ENCODE results near the gene CFAP161. TPM values are rescaled to one million over a fixed set of nuclear protein-coding genes. Genes with fewer than 3 reads are reported as not detected.

The CFAP161 gene
- total RNA-seq, 1 experiment from 2014 or later, result 2.7 TPM

DNA sequence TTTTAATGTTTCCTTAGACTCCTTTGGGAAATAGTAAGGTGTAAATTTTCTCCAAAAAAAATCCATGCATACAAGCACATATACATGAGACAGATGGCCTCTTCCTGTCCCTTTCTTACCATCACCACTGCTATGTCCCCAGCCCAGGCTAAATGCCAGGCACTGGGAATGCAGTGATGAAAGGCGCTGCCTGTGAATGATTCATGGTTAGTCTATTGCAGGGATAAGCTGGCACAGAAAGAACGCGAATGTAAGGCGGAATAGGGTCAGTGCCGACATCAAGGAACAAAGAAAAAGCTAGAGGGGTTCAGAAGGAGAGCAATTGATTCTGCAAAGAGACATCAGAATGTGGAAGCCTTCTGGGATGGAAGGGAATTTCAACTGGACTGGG, 36.2 kb upstream of the CFAP161 start:
- ChIA-PET POLR2A (no interaction called here), CTCF (no interaction called here)
- H3K27ac ChIP-seq (ENCODE audit: low read length), result no peak overlapping the region
- TF ChIP-seq TCF7L2 (IDR thresholded peaks at IDR 0.05; ENCODE audit: low read depth, low read length), result no peak
- TF ChIP-seq, protein P1, sequence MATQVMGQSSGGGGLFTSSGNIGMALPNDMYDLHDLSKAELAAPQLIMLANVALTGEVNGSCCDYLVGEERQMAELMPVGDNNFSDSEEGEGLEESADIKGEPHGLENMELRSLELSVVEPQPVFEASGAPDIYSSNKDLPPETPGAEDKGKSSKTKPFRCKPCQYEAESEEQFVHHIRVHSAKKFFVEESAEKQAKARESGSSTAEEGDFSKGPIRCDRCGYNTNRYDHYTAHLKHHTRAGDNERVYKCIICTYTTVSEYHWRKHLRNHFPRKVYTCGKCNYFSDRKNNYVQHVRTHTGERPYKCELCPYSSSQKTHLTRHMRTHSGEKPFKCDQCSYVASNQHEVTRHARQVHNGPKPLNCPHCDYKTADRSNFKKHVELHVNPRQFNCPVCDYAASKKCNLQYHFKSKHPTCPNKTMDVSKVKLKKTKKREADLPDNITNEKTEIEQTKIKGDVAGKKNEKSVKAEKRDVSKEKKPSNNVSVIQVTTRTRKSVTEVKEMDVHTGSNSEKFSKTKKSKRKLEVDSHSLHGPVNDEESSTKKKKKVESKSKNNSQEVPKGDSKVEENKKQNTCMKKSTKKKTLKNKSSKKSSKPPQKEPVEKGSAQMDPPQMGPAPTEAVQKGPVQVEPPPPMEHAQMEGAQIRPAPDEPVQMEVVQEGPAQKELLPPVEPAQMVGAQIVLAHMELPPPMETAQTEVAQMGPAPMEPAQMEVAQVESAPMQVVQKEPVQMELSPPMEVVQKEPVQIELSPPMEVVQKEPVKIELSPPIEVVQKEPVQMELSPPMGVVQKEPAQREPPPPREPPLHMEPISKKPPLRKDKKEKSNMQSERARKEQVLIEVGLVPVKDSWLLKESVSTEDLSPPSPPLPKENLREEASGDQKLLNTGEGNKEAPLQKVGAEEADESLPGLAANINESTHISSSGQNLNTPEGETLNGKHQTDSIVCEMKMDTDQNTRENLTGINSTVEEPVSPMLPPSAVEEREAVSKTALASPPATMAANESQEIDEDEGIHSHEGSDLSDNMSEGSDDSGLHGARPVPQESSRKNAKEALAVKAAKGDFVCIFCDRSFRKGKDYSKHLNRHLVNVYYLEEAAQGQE (IDR thresholded peaks at IDR 0.05; ENCODE audit: insufficient read depth in 1 of 2, low read depth in 2 of 2, low read length in 1 of 2), result no peak
- TF ChIP-seq SIN3A (IDR thresholded peaks at IDR 0.05; ENCODE audit: borderline replicate concordance, insufficient read depth, low read depth, low read length), result no peak
- TF ChIP-seq, protein P2, sequence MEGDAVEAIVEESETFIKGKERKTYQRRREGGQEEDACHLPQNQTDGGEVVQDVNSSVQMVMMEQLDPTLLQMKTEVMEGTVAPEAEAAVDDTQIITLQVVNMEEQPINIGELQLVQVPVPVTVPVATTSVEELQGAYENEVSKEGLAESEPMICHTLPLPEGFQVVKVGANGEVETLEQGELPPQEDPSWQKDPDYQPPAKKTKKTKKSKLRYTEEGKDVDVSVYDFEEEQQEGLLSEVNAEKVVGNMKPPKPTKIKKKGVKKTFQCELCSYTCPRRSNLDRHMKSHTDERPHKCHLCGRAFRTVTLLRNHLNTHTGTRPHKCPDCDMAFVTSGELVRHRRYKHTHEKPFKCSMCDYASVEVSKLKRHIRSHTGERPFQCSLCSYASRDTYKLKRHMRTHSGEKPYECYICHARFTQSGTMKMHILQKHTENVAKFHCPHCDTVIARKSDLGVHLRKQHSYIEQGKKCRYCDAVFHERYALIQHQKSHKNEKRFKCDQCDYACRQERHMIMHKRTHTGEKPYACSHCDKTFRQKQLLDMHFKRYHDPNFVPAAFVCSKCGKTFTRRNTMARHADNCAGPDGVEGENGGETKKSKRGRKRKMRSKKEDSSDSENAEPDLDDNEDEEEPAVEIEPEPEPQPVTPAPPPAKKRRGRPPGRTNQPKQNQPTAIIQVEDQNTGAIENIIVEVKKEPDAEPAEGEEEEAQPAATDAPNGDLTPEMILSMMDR (IDR thresholded peaks at IDR 0.05), result no peak
- no peak for TF ChIP-seq POLR2AphosphoS5 (IDR thresholded peaks at IDR 0.05; ENCODE audit: low read depth, low read length)
- H3K4me3 ChIP-seq (ENCODE audit: low read depth in 2 of 2, low read length in 2 of 2), result no peak overlapping the region
- intact Hi-C loops (cut with micrococcal nuclease; ENCODE audit: unreplicated experiment) (no loop called here), in situ Hi-C loops (cut with HindIII; ENCODE audit: low pct_unique_long_range_greater_than_20kb, low sequenced_read_pairs) (no loop called here)
- DNase-seq (ENCODE audit: low read depth, low spot score) (no peak), ATAC-seq (peak; percentile 68; the same call in 1 of the 2 replicates)
- BruUV-seq (replicated peaks), result no TSS peak
- no peaks in the 10 kb centered on the region for H3K36me3 ChIP-seq (ENCODE audit: control insufficient read depth, insufficient read depth, low read length)
- no peaks in the 10 kb centered on the region for H3K9me3 ChIP-seq (ENCODE audit: control insufficient read depth, insufficient read depth, low read depth, low read length)
- no peaks in the 10 kb centered on the region for H3K4me1 ChIP-seq (ENCODE audit: control insufficient read depth, insufficient read depth, low read length)
- H3K27me3 ChIP-seq (ENCODE audit: control insufficient read depth, insufficient read depth, low read length), result peaks cover 3% of the 10 kb centered on the region; the same call in 1 of the 2 replicates

DNA sequence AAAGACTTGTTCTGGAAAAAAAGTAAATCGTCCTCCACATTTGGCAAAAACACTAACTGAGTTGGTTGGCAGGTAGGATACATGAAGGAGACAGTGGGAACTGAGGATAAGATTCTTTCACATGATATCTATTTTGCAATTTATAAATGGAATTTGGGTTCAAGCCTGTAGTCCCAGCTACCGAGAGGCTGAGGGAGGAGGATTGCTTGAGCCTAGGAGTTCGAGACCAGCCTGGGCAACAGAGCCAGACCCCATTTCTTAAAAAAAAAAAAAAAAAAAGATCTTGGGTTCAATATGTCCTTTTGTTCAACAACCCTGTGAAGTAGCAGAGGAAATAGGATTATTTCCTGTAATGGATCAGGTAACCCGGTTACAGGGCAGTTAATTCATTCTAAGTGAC, 35.7 kb upstream of the CFAP161 start:
- ChIA-PET POLR2A (no interaction called here), CTCF (interaction anchor here (0.6 kb wide), 1 partner anchor 1242 kb away, joined by 4 read pairs; no protein-coding TSS in a partner anchor)
- peaks cover 3% of the 10 kb centered on the region; the same call in 1 of the 2 replicates for H3K27me3 ChIP-seq (ENCODE audit: control insufficient read depth, insufficient read depth, low read length)
- H3K9me3 ChIP-seq (ENCODE audit: control insufficient read depth, insufficient read depth, low read depth, low read length), result no peaks in the 10 kb centered on the region
- TF ChIP-seq, protein P2 (IDR thresholded peaks at IDR 0.05), result no peak
- TF ChIP-seq, protein P1 (IDR thresholded peaks at IDR 0.05; ENCODE audit: insufficient read depth in 1 of 2, low read depth in 2 of 2, low read length in 1 of 2), result no peak
- TF ChIP-seq SIN3A (IDR thresholded peaks at IDR 0.05; ENCODE audit: borderline replicate concordance, insufficient read depth, low read depth, low read length), result no peak
- no peak for TF ChIP-seq TCF7L2 (IDR thresholded peaks at IDR 0.05; ENCODE audit: low read depth, low read length)
- TF ChIP-seq POLR2AphosphoS5 (IDR thresholded peaks at IDR 0.05; ENCODE audit: low read depth, low read length), result no peak
- in situ Hi-C loops (cut with HindIII; ENCODE audit: low pct_unique_long_range_greater_than_20kb, low sequenced_read_pairs) (no loop called here), intact Hi-C loops (cut with micrococcal nuclease; ENCODE audit: unreplicated experiment) (no loop called here)
- DNase-seq (ENCODE audit: low read depth, low spot score), result no peak
- H3K4me1 ChIP-seq (ENCODE audit: control insufficient read depth, insufficient read depth, low read length), result no peaks in the 10 kb centered on the region
- H3K4me3 ChIP-seq (ENCODE audit: low read depth in 2 of 2, low read length in 2 of 2), result no peak overlapping the region
- ATAC-seq, result no peak
- no peaks in the 10 kb centered on the region for H3K36me3 ChIP-seq (ENCODE audit: control insufficient read depth, insufficient read depth, low read length)
- no peak overlapping the region for H3K27ac ChIP-seq (ENCODE audit: low read length)
- BruUV-seq (replicated peaks), result no TSS peak
